Skeletal muscle satellite cell (primary cell): Measurements from ENCODE around the gene PEAR1.

Experiments used
- H3K27me3 ChIP-seq: 2 replicates; pipeline ENCODE4 v1.7.0; 2013; ENCODE audit warnings: low read length; ENCODE audit not compliant: control insufficient read depth, insufficient read depth
- H3K36me3 ChIP-seq: 2 replicates; pipeline ENCODE4 v1.7.0; 2013; ENCODE audit warnings: mild to moderate bottlenecking, control low read depth, low read length; ENCODE audit not compliant: insufficient read depth
- H3K4me1 ChIP-seq: 2 replicates; pipeline ENCODE4 v1.7.0; 2013; ENCODE audit warnings: low read length; ENCODE audit not compliant: control insufficient read depth, insufficient read depth
- H3K4me2 ChIP-seq: 2 replicates; pipeline ENCODE4 v1.7.0; 2013; ENCODE audit warnings: mild to moderate bottlenecking, low read length
- H3K4me3 ChIP-seq: 2 replicates; pipeline ENCODE4 v1.7.0; 2013; ENCODE audit warnings: low read length
- H3K9ac ChIP-seq: 2 replicates; pipeline ENCODE4 v1.7.0; 2013; ENCODE audit warnings: mild to moderate bottlenecking, low read depth, low read length, moderate library complexity
- H3K9me3 ChIP-seq: replicated peaks from 2 replicates; pipeline ENCODE4 v1.7.0; 2013; ENCODE audit warnings: mild to moderate bottlenecking, control low read depth, low read length

The PEAR1 gene

GRCh38 chr1:156885314-156885713 lies 8.2 kb upstream of the PEAR1 start:
- Histone ChIP-seq H3K9ac (no peak overlapping the region), H3K4me2 (no peak overlapping the region), H3K4me3 (no peak overlapping the region), H3K9me3 (no peaks in the 10 kb centered on the region), H3K4me1 (no peaks in the 10 kb centered on the region), H3K27me3 (peaks cover 81% of the 10 kb centered on the region), H3K36me3 (no peaks in the 10 kb centered on the region)

GRCh38 chr1:156885880-156886355 lies 7.6 kb upstream of the PEAR1 start:
- no peaks in the 10 kb centered on the region for H3K4me1 ChIP-seq
- H3K9me3 ChIP-seq, result no peaks in the 10 kb centered on the region
- peaks cover 75% of the 10 kb centered on the region for H3K27me3 ChIP-seq
- H3K9ac ChIP-seq, result no peak overlapping the region
- H3K4me3 ChIP-seq, result no peak overlapping the region
- H3K36me3 ChIP-seq, result no peaks in the 10 kb centered on the region
- no peak overlapping the region for H3K4me2 ChIP-seq

- H3K9ac ChIP-seq, result no peak overlapping the region
- H3K27me3 ChIP-seq, result peaks cover 75% of the 10 kb centered on the region
Observed at GRCh38 chr1:156886583-156887281, 6.8 kb upstream of the PEAR1 start.

GRCh38 chr1:156887317-156887716 lies 6.2 kb upstream of the PEAR1 start:
- Histone ChIP-seq H3K4me3 (no peak overlapping the region), H3K9me3 (no peaks in the 10 kb centered on the region), H3K36me3 (no peaks in the 10 kb centered on the region), H3K4me2 (no peak overlapping the region), H3K4me1 (peaks cover 3% of the 10 kb centered on the region), H3K27me3 (peaks cover 72% of the 10 kb centered on the region), H3K9ac (no peak overlapping the region)

More at GRCh38 chr1:156886583-156887281, 6.8 kb upstream of the PEAR1 start:
- Histone ChIP-seq H3K4me2 (no peak overlapping the region), H3K36me3 (no peaks in the 10 kb centered on the region), H3K9me3 (no peaks in the 10 kb centered on the region), H3K4me3 (no peak overlapping the region), H3K4me1 (no peaks in the 10 kb centered on the region)

- no peaks in the 10 kb centered on the region for H3K36me3 ChIP-seq
- H3K4me2 ChIP-seq, result no peak overlapping the region
- H3K4me3 ChIP-seq, result no peak overlapping the region
- peaks cover 7% of the 10 kb centered on the region for H3K4me1 ChIP-seq
- no peaks in the 10 kb centered on the region for H3K9me3 ChIP-seq
- no peak overlapping the region for H3K9ac ChIP-seq
- peaks cover 68% of the 10 kb centered on the region for H3K27me3 ChIP-seq
Observed at GRCh38 chr1:156887734-156888133, 5.8 kb upstream of the PEAR1 start.

- Histone ChIP-seq H3K36me3 (no peaks in the 10 kb centered on the region), H3K4me3 (no peak overlapping the region), H3K9me3 (no peaks in the 10 kb centered on the region), H3K9ac (no peak overlapping the region), H3K27me3 (peaks cover 46% of the 10 kb centered on the region), H3K4me2 (no peak overlapping the region), H3K4me1 (peaks cover 7% of the 10 kb centered on the region)
Observed at GRCh38 chr1:156889802-156890580, 3.5 kb upstream of the PEAR1 start.

- H3K9me3 ChIP-seq, result no peaks in the 10 kb centered on the region
- H3K4me3 ChIP-seq, result peak overlapping the region; percentile 37
- H3K4me1 ChIP-seq, result peaks cover 24% of the 10 kb centered on the region
- no peak overlapping the region for H3K9ac ChIP-seq
- H3K27me3 ChIP-seq, result peaks cover 25% of the 10 kb centered on the region
- H3K4me2 ChIP-seq, result peak overlapping the region; percentile 54
- H3K36me3 ChIP-seq, result no peaks in the 10 kb centered on the region
Observed at GRCh38 chr1:156892190-156893047, 1.1 kb upstream of the PEAR1 start.

GRCh38 chr1:156894001-156894400 lies 483 bp downstream of the PEAR1 start:
- Histone ChIP-seq H3K4me1 (peaks cover 37% of the 10 kb centered on the region), H3K9me3 (no peaks in the 10 kb centered on the region), H3K4me2 (no peak overlapping the region), H3K36me3 (no peaks in the 10 kb centered on the region), H3K9ac (no peak overlapping the region), H3K4me3 (no peak overlapping the region), H3K27me3 (peaks cover 11% of the 10 kb centered on the region)

GRCh38 chr1:156894711-156895454 lies 1.4 kb downstream of the PEAR1 start:
- H3K9me3 ChIP-seq, result no peaks in the 10 kb centered on the region
- peaks cover 37% of the 10 kb centered on the region for H3K4me1 ChIP-seq
- H3K27me3 ChIP-seq, result peaks cover 11% of the 10 kb centered on the region
- no peaks in the 10 kb centered on the region for H3K36me3 ChIP-seq
- no peak overlapping the region for H3K4me2 ChIP-seq
- no peak overlapping the region for H3K4me3 ChIP-seq
- H3K9ac ChIP-seq, result no peak overlapping the region

- H3K36me3 ChIP-seq, result no peaks in the 10 kb centered on the region
- H3K4me3 ChIP-seq, result no peak overlapping the region
- H3K9ac ChIP-seq, result no peak overlapping the region
- H3K4me2 ChIP-seq, result no peak overlapping the region
- H3K27me3 ChIP-seq, result peaks cover 12% of the 10 kb centered on the region
- peaks cover 37% of the 10 kb centered on the region for H3K4me1 ChIP-seq
- no peaks in the 10 kb centered on the region for H3K9me3 ChIP-seq
Observed at GRCh38 chr1:156895455-156895812, 1.9 kb downstream of the PEAR1 start.

GRCh38 chr1:156895927-156896326 lies 2.4 kb downstream of the PEAR1 start:
- Histone ChIP-seq H3K27me3 (peaks cover 16% of the 10 kb centered on the region), H3K36me3 (no peaks in the 10 kb centered on the region), H3K9ac (no peak overlapping the region), H3K4me3 (no peak overlapping the region), H3K4me2 (no peak overlapping the region), H3K4me1 (peaks cover 37% of the 10 kb centered on the region), H3K9me3 (no peaks in the 10 kb centered on the region)
